ENCODE results near the gene FUBP1.

GRCh38 chr1:78003882-78004718 is 25.2 kb upstream of the FUBP1 start:
- TF ChIP-seq CTCF (IDR thresholded peaks at IDR 0.05 in 8 of 11, conservative IDR thresholded peaks at IDR 0.05 in 3 of 11) = no peak
- TF ChIP-seq POLR2A (IDR thresholded peaks at IDR 0.05) = no peak
- peak in 1 of 3 donors; percentile 56 for TF ChIP-seq POLR2AphosphoS5 (IDR thresholded peaks at IDR 0.05)

All from spleen (tissue), 7 donors.